Measurements from ENCODE around the gene RAB26. TPM values are rescaled to one million over a fixed set of nuclear protein-coding genes. Genes with fewer than 3 reads are reported as not detected.
A peak's percentile ranks its signal among the peaks of the same experiment; 100 is the strongest.

The RAB26 gene
- total RNA-seq, 1 donor from 2014 or later, result not detected

DNA sequence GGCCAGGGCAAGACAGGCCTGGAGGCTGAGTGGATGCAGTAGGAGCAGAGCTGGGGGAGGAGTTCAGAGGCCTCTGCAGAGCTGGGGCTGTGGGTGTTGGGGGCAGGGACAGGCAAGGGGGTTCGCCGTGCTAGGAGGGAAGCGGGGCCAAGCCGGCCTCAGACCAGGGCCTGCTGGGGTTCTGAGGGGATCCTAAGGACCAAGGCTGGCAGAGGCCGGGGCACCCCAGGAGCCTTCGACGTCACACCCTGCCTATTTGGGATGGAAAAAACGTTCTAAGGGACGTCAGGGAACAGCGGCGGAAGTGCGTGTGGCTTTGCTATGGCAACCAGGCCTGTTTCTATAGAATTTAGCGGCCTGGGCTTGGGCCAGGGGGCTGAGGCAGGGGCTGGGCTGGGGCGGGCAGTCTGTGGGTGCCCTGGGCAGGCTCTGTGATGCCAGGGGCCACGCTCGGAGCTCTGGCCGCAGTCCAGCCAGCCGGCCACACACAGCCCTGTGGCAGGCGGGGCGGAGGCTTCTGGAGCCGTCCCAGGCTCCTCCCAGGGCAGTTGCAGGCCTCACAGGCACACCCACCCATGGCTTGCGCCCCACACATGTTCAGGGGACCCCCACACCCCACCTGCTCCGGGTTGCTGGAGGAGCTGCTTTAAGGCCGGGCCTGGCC, 10.9 kb downstream of the RAB26 start:
- Histone ChIP-seq H3K4me3 (ENCODE audit: low read length in 3 of 3) (no peak overlapping the region), H3K36me3 (ENCODE audit: control insufficient read depth in 3 of 3, insufficient read depth in 3 of 3, low read length in 3 of 3) (peaks cover 0 to 2% (median 0%) of the 10 kb centered on the region in 3 donors), H3K27me3 (ENCODE audit: control insufficient read depth in 3 of 3, insufficient read depth in 3 of 3, low read length in 3 of 3) (no peaks in the 10 kb centered on the region), H3K27ac (ENCODE audit: low read depth, low read length) (peak overlapping the region; percentile 68), H3K4me1 (ENCODE audit: control insufficient read depth in 3 of 3, insufficient read depth in 3 of 3, low read length in 3 of 3) (peaks cover 45 to 58% (median 49%) of the 10 kb centered on the region in 3 donors), H3K9ac (ENCODE audit: low read depth in 1 of 3, low read length in 3 of 3) (peak overlapping the region in 2 of 3 donors; percentile 32 to 54), H3K9me3 (ENCODE audit: control insufficient read depth in 3 of 3, low read length in 3 of 3) (no peaks in the 10 kb centered on the region)

DNA sequence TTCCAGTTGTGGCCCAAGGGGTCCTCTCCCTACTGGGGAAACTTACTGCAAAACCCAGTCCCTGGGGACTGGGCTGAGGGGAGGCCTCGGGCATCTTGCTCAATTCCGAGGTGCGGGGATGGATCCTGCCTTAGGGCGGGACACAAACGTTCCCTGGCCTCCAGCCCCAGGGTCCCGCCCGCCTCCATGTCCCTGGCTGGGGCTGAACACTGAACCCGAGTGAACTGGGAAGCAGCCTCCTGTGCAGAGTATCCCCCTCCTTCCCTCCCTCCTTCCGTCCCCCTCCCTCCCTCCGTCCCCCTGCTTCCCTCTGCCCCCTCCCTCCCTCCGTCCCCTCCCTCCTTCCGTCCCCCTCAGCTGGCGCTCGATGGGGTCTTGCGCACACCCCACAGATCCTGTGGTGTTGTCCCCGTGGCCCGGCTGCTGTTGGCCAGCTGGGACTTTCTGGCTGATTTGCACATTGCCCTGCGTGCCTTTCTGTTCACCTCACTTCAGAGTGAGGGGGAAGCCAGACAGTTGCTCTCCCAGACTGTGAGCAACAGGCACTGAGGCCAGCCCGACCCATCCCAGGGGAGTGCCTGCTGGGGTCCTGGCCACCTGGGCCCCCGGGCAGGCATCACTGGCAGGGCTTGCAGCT, 12.6 kb downstream of the RAB26 start:
- Histone ChIP-seq H3K27me3 (ENCODE audit: control insufficient read depth in 3 of 3, insufficient read depth in 3 of 3, low read length in 3 of 3) (no peaks in the 10 kb centered on the region), H3K9me3 (ENCODE audit: control insufficient read depth in 3 of 3, low read length in 3 of 3) (no peaks in the 10 kb centered on the region), H3K4me3 (ENCODE audit: low read length in 3 of 3) (no peak overlapping the region), H3K4me1 (ENCODE audit: control insufficient read depth in 3 of 3, insufficient read depth in 3 of 3, low read length in 3 of 3) (peaks cover 37 to 50% (median 42%) of the 10 kb centered on the region in 3 donors), H3K36me3 (ENCODE audit: control insufficient read depth in 3 of 3, insufficient read depth in 3 of 3, low read length in 3 of 3) (peaks cover 0 to 4% (median 1%) of the 10 kb centered on the region in 3 donors), H3K27ac (ENCODE audit: low read depth, low read length) (peak overlapping the region; percentile 54), H3K9ac (ENCODE audit: low read depth in 1 of 3, low read length in 3 of 3) (peak overlapping the region; percentile 20 to 40 (median 38))

DNA sequence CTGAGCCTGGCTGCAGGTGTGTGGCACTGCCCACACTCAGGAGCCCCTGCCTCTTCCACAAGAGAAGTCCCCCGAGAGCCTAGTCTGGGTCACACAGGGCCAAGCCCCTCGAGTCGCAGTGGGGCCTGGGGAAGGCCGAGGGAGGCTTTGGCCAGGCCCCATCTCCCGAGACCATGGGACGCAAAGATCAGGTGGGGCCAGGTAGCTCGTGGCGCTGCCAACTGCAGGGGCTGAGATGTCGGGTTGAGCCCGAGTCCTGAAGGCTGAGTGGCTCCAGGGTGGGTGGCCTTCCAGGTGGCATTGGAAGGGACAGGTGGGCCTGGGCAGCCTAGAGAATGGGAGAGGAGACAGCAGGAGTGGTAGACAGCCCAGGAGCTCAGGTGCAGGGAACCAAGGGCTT, 13.5 kb downstream of the RAB26 start:
- peaks cover 28 to 42% (median 34%) of the 10 kb centered on the region in 3 donors for H3K4me1 ChIP-seq (ENCODE audit: control insufficient read depth in 3 of 3, insufficient read depth in 3 of 3, low read length in 3 of 3)
- no peaks in the 10 kb centered on the region for H3K9me3 ChIP-seq (ENCODE audit: control insufficient read depth in 3 of 3, low read length in 3 of 3)
- H3K9ac ChIP-seq (ENCODE audit: low read depth in 1 of 3, low read length in 3 of 3), result peak overlapping the region in 1 of 3 donors; percentile 38
- H3K27ac ChIP-seq (ENCODE audit: low read depth, low read length), result peak overlapping the region; percentile 19
- peaks cover 0 to 10% (median 3%) of the 10 kb centered on the region in 3 donors for H3K36me3 ChIP-seq (ENCODE audit: control insufficient read depth in 3 of 3, insufficient read depth in 3 of 3, low read length in 3 of 3)
- H3K27me3 ChIP-seq (ENCODE audit: control insufficient read depth in 3 of 3, insufficient read depth in 3 of 3, low read length in 3 of 3), result no peaks in the 10 kb centered on the region
- H3K4me3 ChIP-seq (ENCODE audit: low read length in 3 of 3), result no peak overlapping the region

DNA sequence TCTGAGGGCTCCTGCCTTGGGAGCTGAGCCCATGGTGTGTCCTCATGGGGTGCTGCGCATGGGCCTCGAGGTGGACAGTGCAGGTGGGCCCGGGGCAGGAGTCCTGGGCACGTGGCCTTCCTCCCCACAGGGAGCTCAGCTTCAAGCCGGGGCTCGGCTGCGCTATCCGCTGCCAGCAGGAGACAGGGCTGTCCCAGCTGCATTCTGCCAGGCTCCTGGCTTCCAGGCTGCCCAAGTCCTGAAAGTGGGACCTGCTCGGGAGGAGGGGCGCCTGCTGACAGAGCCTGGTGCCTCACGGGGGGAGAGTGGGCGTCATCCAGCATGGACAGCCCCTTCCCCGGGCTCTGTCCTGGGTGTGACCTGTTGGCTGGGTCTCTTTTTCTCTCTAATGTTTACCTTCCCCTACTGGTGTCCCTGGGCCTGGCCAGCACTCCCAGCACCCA, 14.3 kb downstream of the RAB26 start:
- no peak overlapping the region for H3K27ac ChIP-seq (ENCODE audit: low read depth, low read length)
- no peak overlapping the region for H3K9ac ChIP-seq (ENCODE audit: low read depth in 1 of 3, low read length in 3 of 3)
- H3K4me1 ChIP-seq (ENCODE audit: control insufficient read depth in 3 of 3, insufficient read depth in 3 of 3, low read length in 3 of 3), result peaks cover 20 to 34% (median 27%) of the 10 kb centered on the region in 3 donors
- no peaks in the 10 kb centered on the region for H3K9me3 ChIP-seq (ENCODE audit: control insufficient read depth in 3 of 3, low read length in 3 of 3)
- no peaks in the 10 kb centered on the region for H3K27me3 ChIP-seq (ENCODE audit: control insufficient read depth in 3 of 3, insufficient read depth in 3 of 3, low read length in 3 of 3)
- H3K36me3 ChIP-seq (ENCODE audit: control insufficient read depth in 3 of 3, insufficient read depth in 3 of 3, low read length in 3 of 3), result peaks cover 0 to 12% (median 6%) of the 10 kb centered on the region in 3 donors
- no peak overlapping the region for H3K4me3 ChIP-seq (ENCODE audit: low read length in 3 of 3)

DNA sequence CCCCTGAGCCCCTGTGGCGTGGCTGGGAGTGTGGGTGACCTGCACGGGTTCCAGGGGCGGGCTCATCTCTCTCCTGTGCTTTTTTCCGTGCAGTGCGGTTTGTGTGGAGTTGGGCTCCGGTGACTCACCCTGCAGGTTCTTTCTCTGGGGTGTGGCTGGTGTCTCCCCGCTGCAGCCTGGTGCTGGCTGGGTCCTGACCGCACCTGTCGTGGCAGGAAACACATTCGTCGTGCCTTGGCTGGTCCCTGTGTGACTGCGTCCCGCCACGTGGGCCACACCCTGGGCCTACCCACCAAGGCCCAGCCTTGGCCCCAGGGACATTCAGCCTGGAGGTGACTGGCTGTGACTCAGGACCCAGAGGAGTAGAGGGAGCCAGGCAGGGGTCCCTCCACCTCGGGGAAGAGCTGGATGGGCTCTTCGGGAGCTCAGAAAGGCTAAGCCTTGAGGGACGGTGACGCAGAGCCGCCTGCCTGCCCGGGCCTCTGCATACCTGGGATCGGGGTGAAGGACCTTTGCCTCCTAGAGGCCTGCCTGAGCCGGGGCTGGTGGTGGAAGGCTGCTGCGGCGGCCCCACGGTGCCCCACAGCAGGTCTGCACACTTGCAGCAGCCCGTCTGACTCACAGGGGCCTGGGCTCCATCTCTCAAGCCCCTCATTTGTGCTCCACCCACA, 14.9 kb downstream of the RAB26 start:
- Histone ChIP-seq H3K27me3 (ENCODE audit: control insufficient read depth in 3 of 3, insufficient read depth in 3 of 3, low read length in 3 of 3) (no peaks in the 10 kb centered on the region), H3K4me1 (ENCODE audit: control insufficient read depth in 3 of 3, insufficient read depth in 3 of 3, low read length in 3 of 3) (peaks cover 14 to 28% (median 20%) of the 10 kb centered on the region in 3 donors), H3K9me3 (ENCODE audit: control insufficient read depth in 3 of 3, low read length in 3 of 3) (no peaks in the 10 kb centered on the region), H3K36me3 (ENCODE audit: control insufficient read depth in 3 of 3, insufficient read depth in 3 of 3, low read length in 3 of 3) (peaks cover 2 to 16% (median 9%) of the 10 kb centered on the region in 3 donors), H3K9ac (ENCODE audit: low read depth in 1 of 3, low read length in 3 of 3) (no peak overlapping the region), H3K4me3 (ENCODE audit: low read length in 3 of 3) (no peak overlapping the region), H3K27ac (ENCODE audit: low read depth, low read length) (no peak overlapping the region)

DNA sequence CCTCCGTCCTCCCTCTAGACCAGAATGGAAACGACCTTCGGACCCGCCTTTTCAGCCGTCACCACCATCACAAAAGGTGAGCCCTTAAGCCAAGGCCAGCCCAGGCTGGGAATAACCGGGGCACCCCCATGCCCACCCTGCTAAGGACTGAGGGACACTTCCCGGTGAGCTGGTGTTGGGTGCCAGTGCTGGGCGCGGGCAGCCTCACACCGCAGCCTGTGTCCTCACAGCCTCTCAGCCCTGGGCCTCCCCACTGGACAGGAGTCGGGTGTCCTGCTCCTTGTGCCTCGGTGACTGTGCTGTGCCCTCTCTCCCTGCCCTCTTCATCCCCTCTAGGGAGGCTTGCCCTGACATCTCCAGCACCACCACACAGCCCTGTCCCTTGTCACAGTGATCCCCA, 17.4 kb downstream of the RAB26 start:
- peaks cover 2 to 20% (median 12%) of the 10 kb centered on the region in 3 donors for H3K36me3 ChIP-seq (ENCODE audit: control insufficient read depth in 3 of 3, insufficient read depth in 3 of 3, low read length in 3 of 3)
- H3K9ac ChIP-seq (ENCODE audit: low read depth in 1 of 3, low read length in 3 of 3), result no peak overlapping the region
- H3K4me1 ChIP-seq (ENCODE audit: control insufficient read depth in 3 of 3, insufficient read depth in 3 of 3, low read length in 3 of 3), result peaks cover 10 to 23% (median 14%) of the 10 kb centered on the region in 3 donors
- H3K4me3 ChIP-seq (ENCODE audit: low read length in 3 of 3), result no peak overlapping the region
- no peaks in the 10 kb centered on the region for H3K27me3 ChIP-seq (ENCODE audit: control insufficient read depth in 3 of 3, insufficient read depth in 3 of 3, low read length in 3 of 3)
- no peaks in the 10 kb centered on the region for H3K9me3 ChIP-seq (ENCODE audit: control insufficient read depth in 3 of 3, low read length in 3 of 3)
- no peak overlapping the region for H3K27ac ChIP-seq (ENCODE audit: low read depth, low read length)

DNA sequence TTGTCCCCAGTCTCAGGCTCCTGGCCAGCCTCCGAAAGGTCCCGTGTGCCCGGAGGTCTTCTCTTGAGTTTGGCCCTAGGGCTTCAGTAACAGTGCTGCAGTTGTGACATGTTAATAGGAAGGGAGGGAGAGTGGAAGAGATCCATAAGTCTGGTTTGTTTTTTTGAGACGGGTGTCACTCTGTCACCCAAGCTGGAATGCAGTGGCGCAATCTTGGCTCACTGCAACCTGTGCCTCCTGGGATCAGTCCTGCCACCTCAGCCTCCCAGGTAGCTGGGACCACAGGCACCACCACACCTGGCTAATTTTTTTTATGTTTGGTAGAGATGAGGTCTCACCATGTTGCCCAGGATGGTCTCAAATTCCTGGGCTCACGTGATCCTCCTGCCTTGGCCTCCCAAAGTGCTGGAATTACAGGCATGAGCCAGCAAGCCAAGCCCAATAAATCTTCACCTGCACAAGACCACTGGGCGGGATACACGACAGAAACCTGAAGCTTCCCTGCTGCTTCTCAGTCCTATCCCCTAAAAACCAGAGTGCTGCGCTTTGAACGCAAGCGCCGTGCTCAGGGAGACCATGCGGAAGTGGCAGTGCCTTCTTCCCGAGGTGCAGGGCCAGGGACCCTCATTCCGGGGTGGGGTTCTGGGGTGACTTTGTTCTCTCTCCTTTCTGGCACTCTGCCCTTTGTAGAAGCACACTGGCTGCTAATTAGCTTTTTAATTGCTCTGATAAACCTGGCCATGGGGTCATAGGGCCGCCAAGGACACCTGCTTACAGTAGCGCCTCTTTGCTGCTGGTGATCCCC, 18.0 kb downstream of the RAB26 start:
- Histone ChIP-seq H3K9ac (ENCODE audit: low read depth in 1 of 3, low read length in 3 of 3) (no peak overlapping the region), H3K9me3 (ENCODE audit: control insufficient read depth in 3 of 3, low read length in 3 of 3) (no peaks in the 10 kb centered on the region), H3K36me3 (ENCODE audit: control insufficient read depth in 3 of 3, insufficient read depth in 3 of 3, low read length in 3 of 3) (peaks cover 2 to 23% (median 13%) of the 10 kb centered on the region in 3 donors), H3K27ac (ENCODE audit: low read depth, low read length) (no peak overlapping the region), H3K4me3 (ENCODE audit: low read length in 3 of 3) (no peak overlapping the region), H3K27me3 (ENCODE audit: control insufficient read depth in 3 of 3, insufficient read depth in 3 of 3, low read length in 3 of 3) (no peaks in the 10 kb centered on the region), H3K4me1 (ENCODE audit: control insufficient read depth in 3 of 3, insufficient read depth in 3 of 3, low read length in 3 of 3) (peaks cover 7 to 20% (median 11%) of the 10 kb centered on the region in 3 donors)

DNA sequence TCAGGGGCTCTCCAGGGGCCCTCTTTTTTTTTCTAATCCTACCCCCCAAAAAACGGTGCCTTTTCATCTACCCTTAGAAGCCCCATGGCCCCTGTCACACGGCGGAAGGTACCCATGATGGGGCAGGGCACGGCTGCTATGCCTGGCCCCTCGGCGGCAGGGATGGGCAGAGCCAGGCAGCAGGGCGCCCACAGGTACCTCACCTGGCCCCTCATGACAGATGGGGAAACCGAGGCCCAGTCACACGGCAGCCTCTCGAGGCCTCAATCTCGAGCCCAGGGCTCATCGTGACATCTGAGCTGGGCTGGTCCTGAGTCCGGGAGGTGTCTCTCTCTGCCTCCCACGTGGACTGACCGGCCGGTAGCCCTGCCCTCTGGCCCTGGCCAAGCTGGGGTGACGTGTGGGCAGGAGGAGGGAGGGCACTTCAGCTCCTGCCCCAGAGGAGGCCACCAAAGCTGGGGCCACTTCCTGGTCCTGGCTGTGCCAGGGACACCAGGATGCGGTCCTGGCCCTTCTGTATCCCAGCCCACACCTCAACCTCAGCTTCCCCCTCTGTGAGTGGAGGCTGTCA, 18.7 kb downstream of the RAB26 start:
- Histone ChIP-seq H3K9ac (ENCODE audit: low read depth in 1 of 3, low read length in 3 of 3) (no peak overlapping the region), H3K4me3 (ENCODE audit: low read length in 3 of 3) (no peak overlapping the region), H3K36me3 (ENCODE audit: control insufficient read depth in 3 of 3, insufficient read depth in 3 of 3, low read length in 3 of 3) (peaks cover 2 to 29% (median 19%) of the 10 kb centered on the region in 3 donors), H3K27ac (ENCODE audit: low read depth, low read length) (no peak overlapping the region), H3K27me3 (ENCODE audit: control insufficient read depth in 3 of 3, insufficient read depth in 3 of 3, low read length in 3 of 3) (no peaks in the 10 kb centered on the region), H3K9me3 (ENCODE audit: control insufficient read depth in 3 of 3, low read length in 3 of 3) (no peaks in the 10 kb centered on the region), H3K4me1 (ENCODE audit: control insufficient read depth in 3 of 3, insufficient read depth in 3 of 3, low read length in 3 of 3) (peaks cover 4 to 14% (median 9%) of the 10 kb centered on the region in 3 donors)

DNA sequence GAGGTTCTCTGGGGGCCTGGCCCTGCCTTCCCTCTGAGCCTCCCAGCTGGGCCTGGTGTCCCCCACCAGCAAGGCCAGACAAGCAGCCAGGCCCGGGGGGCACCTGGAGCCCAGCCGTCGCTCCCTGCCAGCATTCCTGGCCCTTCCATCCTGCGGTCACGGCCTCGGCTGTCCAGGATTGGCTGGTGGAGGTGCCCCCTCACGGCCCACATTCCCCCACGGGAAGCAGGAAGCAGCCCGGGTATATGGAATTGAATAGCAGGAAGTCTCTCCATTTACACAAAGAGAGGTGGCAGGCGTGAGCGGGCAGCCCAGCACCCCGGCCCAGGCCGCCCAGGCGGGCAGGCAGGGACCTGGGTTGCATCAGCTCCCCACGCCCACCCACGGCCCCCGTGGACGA, 21.7 kb downstream of the RAB26 start:
- Histone ChIP-seq H3K9ac (ENCODE audit: low read depth in 1 of 3, low read length in 3 of 3) (peak overlapping the region in 2 of 3 donors; percentile 32 to 66), H3K4me1 (ENCODE audit: control insufficient read depth in 3 of 3, insufficient read depth in 3 of 3, low read length in 3 of 3) (peaks cover 4 to 14% (median 9%) of the 10 kb centered on the region in 3 donors), H3K4me3 (ENCODE audit: low read length in 3 of 3) (no peak overlapping the region), H3K27ac (ENCODE audit: low read depth, low read length) (peak overlapping the region; percentile 70), H3K9me3 (ENCODE audit: control insufficient read depth in 3 of 3, low read length in 3 of 3) (no peaks in the 10 kb centered on the region), H3K36me3 (ENCODE audit: control insufficient read depth in 3 of 3, insufficient read depth in 3 of 3, low read length in 3 of 3) (peaks cover 22 to 42% (median 35%) of the 10 kb centered on the region in 3 donors), H3K27me3 (ENCODE audit: control insufficient read depth in 3 of 3, insufficient read depth in 3 of 3, low read length in 3 of 3) (no peaks in the 10 kb centered on the region)

All from skeletal muscle tissue (tissue), 4 donors.